Right renal cortex interstitium (tissue), 3 donors: ENCODE data around the gene FAT1. TPM values are rescaled to one million over a fixed set of nuclear protein-coding genes. Genes with fewer than 3 reads are reported as not detected.

ENCODE experiments used
- DNase-seq, 3 donors: peaks; one replicate each; pipeline ENCODE4 v3.0.0-alpha.2; 2013; ENCODE audit warnings: low read depth in 3 of 3, low spot score in 2 of 3
- polyA plus RNA-seq, 3 donors: library from polyadenylated mRNA; unstranded; fragments of 120-200 nt; gene quantifications; one replicate each; pipeline ENCODE4 v1.2.1, GENCODE V29; 2013; ENCODE audit not compliant: insufficient read length in 3 of 3

The FAT1 gene
- polyA plus RNA-seq, 3 donors, result 232 to 253 (median 236) TPM

GRCh38 chr4:186724864-186725468 lies 1.3 kb upstream of the FAT1 start:
- DNase-seq, result peak in 2 of 3 donors; percentile 45

GRCh38 chr4:186724058-186724863 lies 605 bp upstream of the FAT1 start:
- peak; percentile 47 to 56 (median 54) for DNase-seq

- peak in 1 of 3 donors; percentile 36 for DNase-seq
Observed at GRCh38 chr4:186722796-186723291, 812 bp downstream of the FAT1 start.

- no peak for DNase-seq
Observed at GRCh38 chr4:186719925-186720694, 3.5 kb downstream of the FAT1 start.

GRCh38 chr4:186717556-186717955 lies 6.1 kb downstream of the FAT1 start:
- DNase-seq, result no peak

- DNase-seq, result no peak
Observed at GRCh38 chr4:186715077-186715476, 8.6 kb downstream of the FAT1 start.

- no peak for DNase-seq
Observed at GRCh38 chr4:186714006-186714675, 9.5 kb downstream of the FAT1 start.

- no peak for DNase-seq
Observed at GRCh38 chr4:186712690-186713089, 11.0 kb downstream of the FAT1 start.

GRCh38 chr4:186710521-186711119 lies 13.0 kb downstream of the FAT1 start:
- DNase-seq, result no peak

- no peak for DNase-seq
Observed at GRCh38 chr4:186709517-186709916, 14.1 kb downstream of the FAT1 start.

GRCh38 chr4:186708554-186708953 lies 15.1 kb downstream of the FAT1 start:
- DNase-seq, result no peak

GRCh38 chr4:186707996-186708395 lies 15.7 kb downstream of the FAT1 start:
- no peak for DNase-seq

- no peak for DNase-seq
Observed at GRCh38 chr4:186707574-186707973, 16.1 kb downstream of the FAT1 start.

- no peak for DNase-seq
Observed at GRCh38 chr4:186704057-186704456, 19.6 kb downstream of the FAT1 start.

- no peak for DNase-seq
Observed at GRCh38 chr4:186703510-186703909, 20.1 kb downstream of the FAT1 start.

- DNase-seq, result no peak
Observed at GRCh38 chr4:186702940-186703339, 20.7 kb downstream of the FAT1 start.

GRCh38 chr4:186702297-186702696 lies 21.4 kb downstream of the FAT1 start:
- no peak for DNase-seq

- no peak for DNase-seq
Observed at GRCh38 chr4:186701788-186702187, 21.9 kb downstream of the FAT1 start.

GRCh38 chr4:186701273-186701672 lies 22.4 kb downstream of the FAT1 start:
- DNase-seq, result no peak

GRCh38 chr4:186700746-186701145 lies 22.9 kb downstream of the FAT1 start:
- no peak for DNase-seq
